OCI-LY1 (cell line): ENCODE results near the gene SLMAP.

Source experiments
- H2AFZ ChIP-seq: fragments of 200-600 bp; sonication (generic), shearing (Covaris generic); 2 replicates; pipeline ENCODE4 v1.6.0; 2014; ENCODE audit warnings: antibody characterized with exemption, mild to moderate bottlenecking, low read length
- H3F3A ChIP-seq: fragments of 200-600 bp; sonication (generic), shearing (Covaris generic); 2 replicates; pipeline ENCODE4 v1.6.0; 2014; ENCODE audit warnings: mild to moderate bottlenecking, antibody characterized with exemption, low read length, moderate library complexity; ENCODE audit not compliant: insufficient read depth
- H3K27ac ChIP-seq: fragments of 200-600 bp; sonication (generic); 2 replicates; pipeline ENCODE4 v1.5.1; 2014; ENCODE audit warnings: low read length, mixed run types, mild to moderate bottlenecking, low read depth; ENCODE audit not compliant: poor library complexity, severe bottlenecking
- H3K27me3 ChIP-seq: fragments of 200-600 bp; sonication (generic); 2 replicates; pipeline ENCODE4 v1.6.0; 2014; ENCODE audit warnings: antibody characterized with exemption, mild to moderate bottlenecking, low read length, moderate library complexity; ENCODE audit not compliant: insufficient read depth
- H3K36me3 ChIP-seq: fragments of 200-600 bp; sonication (generic); 2 replicates; pipeline ENCODE4 v1.6.1; 2014; ENCODE audit warnings: mild to moderate bottlenecking, antibody characterized with exemption, low read length, moderate library complexity, mixed read lengths; ENCODE audit not compliant: insufficient read depth
- H3K4me1 ChIP-seq: fragments of 200-600 bp; sonication (generic); 2 replicates; pipeline ENCODE4 v1.5.1; 2014; ENCODE audit warnings: mild to moderate bottlenecking, low read length, moderate library complexity; ENCODE audit not compliant: insufficient read depth, severe bottlenecking
- H3K4me2 ChIP-seq: fragments of 200-600 bp; sonication (generic), shearing (Covaris generic); 2 replicates; pipeline ENCODE4 v1.6.1; 2014; ENCODE audit warnings: low read length
- H3K4me3 ChIP-seq: fragments of 200-600 bp; sonication (generic); 2 replicates; pipeline ENCODE4 v1.5.1; 2014; ENCODE audit warnings: low read length, low read depth, mild to moderate bottlenecking, mixed read lengths; ENCODE audit not compliant: poor library complexity, severe bottlenecking
- H3K79me2 ChIP-seq: fragments of 200-600 bp; shearing (Covaris generic); 2 replicates; pipeline ENCODE4 v1.6.1; 2016; ENCODE audit warnings: mixed run types, low read length, mixed read lengths; ENCODE audit not compliant: insufficient read depth
- H3K9ac ChIP-seq: fragments of 200-600 bp; sonication (generic), shearing (Covaris generic); 2 replicates; pipeline ENCODE4 v1.6.1; 2014; ENCODE audit warnings: mild to moderate bottlenecking, low read length, mixed read lengths
- H3K9me2 ChIP-seq: fragments of 200-600 bp; sonication (generic), shearing (Covaris generic); 2 replicates; pipeline ENCODE4 v1.6.1; 2014; ENCODE audit warnings: low read depth, mild to moderate bottlenecking, low read length, mixed read lengths
- H3K9me3 ChIP-seq: fragments of 200-600 bp; shearing (Covaris generic); 2 replicates; pipeline ENCODE4 v1.6.1; 2014; ENCODE audit warnings: low read length, mixed read lengths
- H4K20me1 ChIP-seq: fragments of 200-600 bp; sonication (generic), shearing (Covaris generic); 2 replicates; pipeline ENCODE4 v1.6.0; 2016; ENCODE audit warnings: mild to moderate bottlenecking, low read length; ENCODE audit not compliant: insufficient read depth
- EZH2 ChIP-seq: fragments of 200-600 bp; sonication (generic), shearing (Covaris generic); IDR thresholded peaks from 2 replicates; pipeline ENCODE4 v1.8.0; 2017; ENCODE audit warnings: borderline replicate concordance, mixed run types, mild to moderate bottlenecking, antibody characterized with exemption, low read length, moderate library complexity, mixed read lengths
- TF ChIP-seq, protein P1 (sequence below): fragments of 200-600 bp; sonication (generic), shearing (Covaris generic); IDR thresholded peaks from 2 replicates; pipeline ENCODE4 v1.5.1; 2017; ENCODE audit warnings: mild to moderate bottlenecking, antibody characterized with exemption, low read length, moderate library complexity, mixed read lengths

The SLMAP gene

DNA sequence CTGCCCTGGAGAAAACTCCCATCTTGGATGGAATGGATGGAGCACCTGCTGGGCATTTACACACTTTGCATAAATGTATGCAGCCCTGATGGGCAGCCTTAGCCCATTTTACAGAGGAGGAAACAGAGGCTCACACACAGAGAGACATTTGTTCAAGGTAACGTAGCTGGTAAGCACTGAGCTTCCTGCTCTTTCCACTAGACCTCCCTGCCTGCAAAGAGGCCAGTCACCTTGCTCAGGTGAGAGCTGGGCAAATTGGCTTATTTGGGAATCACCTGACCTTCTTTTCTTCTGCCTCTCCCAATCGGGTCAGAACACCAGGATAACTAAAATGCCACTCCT lies 200.7 kb downstream of the SLMAP start:
- H4K20me1 ChIP-seq = no peaks in the 10 kb centered on the region
- peaks cover 6% of the 10 kb centered on the region for H3K4me1 ChIP-seq
- no peak overlapping the region for H3K27ac ChIP-seq
- H3K9me2 ChIP-seq = no peaks in the 10 kb centered on the region
- H2AFZ ChIP-seq = no peak overlapping the region
- no peaks in the 10 kb centered on the region for H3K27me3 ChIP-seq
- TF ChIP-seq EZH2 = no peak
- TF ChIP-seq, protein P1, sequence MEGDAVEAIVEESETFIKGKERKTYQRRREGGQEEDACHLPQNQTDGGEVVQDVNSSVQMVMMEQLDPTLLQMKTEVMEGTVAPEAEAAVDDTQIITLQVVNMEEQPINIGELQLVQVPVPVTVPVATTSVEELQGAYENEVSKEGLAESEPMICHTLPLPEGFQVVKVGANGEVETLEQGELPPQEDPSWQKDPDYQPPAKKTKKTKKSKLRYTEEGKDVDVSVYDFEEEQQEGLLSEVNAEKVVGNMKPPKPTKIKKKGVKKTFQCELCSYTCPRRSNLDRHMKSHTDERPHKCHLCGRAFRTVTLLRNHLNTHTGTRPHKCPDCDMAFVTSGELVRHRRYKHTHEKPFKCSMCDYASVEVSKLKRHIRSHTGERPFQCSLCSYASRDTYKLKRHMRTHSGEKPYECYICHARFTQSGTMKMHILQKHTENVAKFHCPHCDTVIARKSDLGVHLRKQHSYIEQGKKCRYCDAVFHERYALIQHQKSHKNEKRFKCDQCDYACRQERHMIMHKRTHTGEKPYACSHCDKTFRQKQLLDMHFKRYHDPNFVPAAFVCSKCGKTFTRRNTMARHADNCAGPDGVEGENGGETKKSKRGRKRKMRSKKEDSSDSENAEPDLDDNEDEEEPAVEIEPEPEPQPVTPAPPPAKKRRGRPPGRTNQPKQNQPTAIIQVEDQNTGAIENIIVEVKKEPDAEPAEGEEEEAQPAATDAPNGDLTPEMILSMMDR = no peak
- H3K36me3 ChIP-seq = no peaks in the 10 kb centered on the region
- H3K9ac ChIP-seq = no peak overlapping the region
- H3K79me2 ChIP-seq = no peaks in the 10 kb centered on the region
- H3K4me3 ChIP-seq = no peak overlapping the region
- H3K4me2 ChIP-seq = no peak overlapping the region
- no peaks in the 10 kb centered on the region for H3F3A ChIP-seq
- H3K9me3 ChIP-seq = no peaks in the 10 kb centered on the region

DNA sequence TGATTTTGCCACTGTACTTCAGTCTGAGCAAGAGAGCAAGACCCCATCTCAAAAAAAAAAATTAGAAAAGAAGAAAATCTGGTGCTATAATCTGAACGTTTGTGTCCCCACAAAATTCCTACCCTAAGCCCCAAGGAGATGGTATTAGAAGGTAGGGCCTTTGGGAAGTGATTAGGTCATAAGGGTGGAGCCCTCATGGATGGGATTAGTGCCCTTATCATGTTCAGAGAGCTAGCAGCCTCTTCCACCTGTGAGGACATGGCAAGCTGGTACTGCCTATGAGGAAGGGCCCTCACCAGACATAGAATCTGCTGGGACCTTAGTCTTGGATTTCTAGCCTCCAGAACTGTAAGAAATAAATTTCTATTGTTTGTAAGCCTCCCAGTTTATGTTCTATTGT lies 201.7 kb downstream of the SLMAP start:
- Histone ChIP-seq H3K27ac (no peak overlapping the region), H2AFZ (no peak overlapping the region), H3K9me3 (no peaks in the 10 kb centered on the region), H3K27me3 (no peaks in the 10 kb centered on the region), H3K79me2 (no peaks in the 10 kb centered on the region), H3K4me1 (peaks cover 6% of the 10 kb centered on the region), H3K36me3 (no peaks in the 10 kb centered on the region), H3F3A (no peaks in the 10 kb centered on the region), H3K9ac (no peak overlapping the region), H4K20me1 (no peaks in the 10 kb centered on the region), H3K9me2 (no peaks in the 10 kb centered on the region), H3K4me2 (no peak overlapping the region), H3K4me3 (no peak overlapping the region)
- TF ChIP-seq EZH2 = no peak
- TF ChIP-seq, protein P1 = no peak

GRCh38 chr3:57958642-57959422 lies 202.7 kb downstream of the SLMAP start:
- Histone ChIP-seq H3F3A (no peaks in the 10 kb centered on the region), H3K9me2 (no peaks in the 10 kb centered on the region), H3K27ac (no peak overlapping the region), H3K4me1 (peaks cover 7% of the 10 kb centered on the region), H3K9me3 (no peaks in the 10 kb centered on the region), H3K9ac (no peak overlapping the region), H3K79me2 (no peaks in the 10 kb centered on the region), H3K4me2 (no peak overlapping the region), H4K20me1 (no peaks in the 10 kb centered on the region), H3K4me3 (no peak overlapping the region), H3K36me3 (no peaks in the 10 kb centered on the region), H2AFZ (no peak overlapping the region), H3K27me3 (no peaks in the 10 kb centered on the region)
- no peak for TF ChIP-seq EZH2
- TF ChIP-seq, protein P1 = no peak
